Measurements from ENCODE around the gene HP.

GRCh38 chr16:72068930-72069329 lies 14.6 kb downstream of the HP start:
- TF ChIP-seq EP300 (IDR thresholded peaks at IDR 0.05), result no peak
- no peak for TF ChIP-seq CTCF (IDR thresholded peaks at IDR 0.05)
- no peak for TF ChIP-seq POLR2AphosphoS5 (IDR thresholded peaks at IDR 0.05)
